ENCODE data around the gene SMPX. TPM values are rescaled to one million over a fixed set of nuclear protein-coding genes. Genes with fewer than 3 reads are reported as not detected.

The SMPX gene
- total RNA-seq, 2 experiments from 2014 or later = not detected

DNA sequence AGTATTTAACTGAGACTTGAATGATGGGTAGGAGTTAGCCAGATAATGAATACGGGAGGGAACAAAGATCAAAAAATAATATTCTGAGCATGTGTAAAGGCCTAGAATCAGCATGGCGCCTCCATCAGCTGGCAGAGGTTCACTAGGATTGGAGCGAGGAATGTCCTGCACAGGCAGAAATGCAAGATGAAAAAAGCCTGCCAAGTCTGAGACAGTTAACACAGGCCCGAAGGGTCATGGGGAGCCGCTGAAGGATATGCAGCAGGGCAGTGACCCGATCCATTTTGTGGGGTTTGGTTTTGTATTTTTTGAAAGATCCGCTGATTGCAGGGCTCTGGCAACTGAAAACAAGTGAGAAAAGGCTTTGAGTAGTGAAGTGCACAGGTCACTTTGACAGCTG, 40.1 kb downstream of the SMPX start:
- no peak overlapping the region for H3K4me3 Mint-ChIP-seq
- no peaks in the 10 kb centered on the region for H3K27me3 Mint-ChIP-seq
- POLR2A ChIA-PET = no interaction called here
- no peak overlapping the region for H3K27ac Mint-ChIP-seq
- CTCF ChIA-PET = no interaction called here
- H3K4me1 Mint-ChIP-seq = no peaks in the 10 kb centered on the region
- no peaks in the 10 kb centered on the region for H3K36me3 Mint-ChIP-seq (ENCODE audit: low read depth)
- no peak for DNase-seq
- H3K9me3 Mint-ChIP-seq = no peaks in the 10 kb centered on the region

DNA sequence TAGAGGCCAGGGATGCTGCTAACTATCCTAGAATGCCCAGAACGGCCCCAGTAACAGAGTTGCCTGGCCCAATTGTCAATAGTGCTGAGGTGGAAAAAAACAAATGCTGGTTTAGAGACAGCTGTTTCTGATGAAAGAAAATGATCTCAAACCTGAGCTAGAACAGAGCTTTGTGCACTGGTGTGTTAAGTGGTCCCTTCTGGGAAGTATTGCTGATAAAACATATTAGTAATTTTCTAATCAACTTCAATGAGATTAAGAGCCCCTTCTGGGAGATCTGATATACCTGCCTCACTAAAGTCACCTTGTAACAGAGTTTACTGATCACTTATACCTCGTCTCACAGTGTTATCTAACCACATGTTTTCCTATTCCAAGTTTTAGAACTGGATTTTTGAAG, 42.1 kb downstream of the SMPX start:
- no peaks in the 10 kb centered on the region for H3K27me3 Mint-ChIP-seq
- H3K9me3 Mint-ChIP-seq = no peaks in the 10 kb centered on the region
- no peak overlapping the region for H3K27ac Mint-ChIP-seq
- CTCF ChIA-PET = interaction anchor here (0.7 kb wide), 1 partner anchor 50 kb away, joined by 3 read pairs; no protein-coding TSS in a partner anchor
- H3K4me3 Mint-ChIP-seq = no peak overlapping the region
- no peaks in the 10 kb centered on the region for H3K36me3 Mint-ChIP-seq (ENCODE audit: low read depth)
- DNase-seq = no peak
- POLR2A ChIA-PET = no interaction called here
- no peaks in the 10 kb centered on the region for H3K4me1 Mint-ChIP-seq

DNA sequence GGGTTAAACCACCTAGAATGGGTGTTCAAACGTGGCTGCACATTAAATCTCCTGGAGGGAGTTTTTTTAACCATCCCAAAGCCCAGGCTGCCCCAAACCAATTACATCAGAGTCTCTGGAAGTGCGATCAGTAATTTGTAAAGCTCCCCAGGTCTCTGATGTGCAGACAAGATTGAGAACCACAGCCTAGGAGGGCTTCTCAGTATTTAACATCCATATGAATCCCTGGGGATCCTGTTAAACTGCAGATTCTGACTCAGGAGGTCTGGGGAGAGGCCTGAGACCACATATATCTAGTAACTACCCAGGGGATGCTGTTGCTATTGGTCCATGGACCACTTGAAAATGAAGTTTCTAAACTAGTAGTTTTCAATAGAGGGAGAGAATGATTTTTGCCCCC, 42.6 kb downstream of the SMPX start:
- no peak for DNase-seq
- Mint-ChIP-seq H3K36me3 (ENCODE audit: low read depth) (no peaks in the 10 kb centered on the region), H3K27ac (no peak overlapping the region), H3K9me3 (no peaks in the 10 kb centered on the region), H3K27me3 (no peaks in the 10 kb centered on the region), H3K4me1 (no peaks in the 10 kb centered on the region), H3K4me3 (no peak overlapping the region)
- ChIA-PET POLR2A (no interaction called here), CTCF (interaction anchor here (0.7 kb wide), 1 partner anchor 50 kb away, joined by 3 read pairs; no protein-coding TSS in a partner anchor)

GRCh38 chrX:21711848-21712197, 46.1 kb downstream of the SMPX start:
- H3K27ac Mint-ChIP-seq = no peak overlapping the region
- no peaks in the 10 kb centered on the region for H3K9me3 Mint-ChIP-seq
- H3K36me3 Mint-ChIP-seq (ENCODE audit: low read depth) = no peaks in the 10 kb centered on the region
- no peak for DNase-seq
- H3K4me3 Mint-ChIP-seq = no peak overlapping the region
- POLR2A ChIA-PET = no interaction called here
- no peaks in the 10 kb centered on the region for H3K27me3 Mint-ChIP-seq
- CTCF ChIA-PET = no interaction called here
- H3K4me1 Mint-ChIP-seq = no peaks in the 10 kb centered on the region

DNA sequence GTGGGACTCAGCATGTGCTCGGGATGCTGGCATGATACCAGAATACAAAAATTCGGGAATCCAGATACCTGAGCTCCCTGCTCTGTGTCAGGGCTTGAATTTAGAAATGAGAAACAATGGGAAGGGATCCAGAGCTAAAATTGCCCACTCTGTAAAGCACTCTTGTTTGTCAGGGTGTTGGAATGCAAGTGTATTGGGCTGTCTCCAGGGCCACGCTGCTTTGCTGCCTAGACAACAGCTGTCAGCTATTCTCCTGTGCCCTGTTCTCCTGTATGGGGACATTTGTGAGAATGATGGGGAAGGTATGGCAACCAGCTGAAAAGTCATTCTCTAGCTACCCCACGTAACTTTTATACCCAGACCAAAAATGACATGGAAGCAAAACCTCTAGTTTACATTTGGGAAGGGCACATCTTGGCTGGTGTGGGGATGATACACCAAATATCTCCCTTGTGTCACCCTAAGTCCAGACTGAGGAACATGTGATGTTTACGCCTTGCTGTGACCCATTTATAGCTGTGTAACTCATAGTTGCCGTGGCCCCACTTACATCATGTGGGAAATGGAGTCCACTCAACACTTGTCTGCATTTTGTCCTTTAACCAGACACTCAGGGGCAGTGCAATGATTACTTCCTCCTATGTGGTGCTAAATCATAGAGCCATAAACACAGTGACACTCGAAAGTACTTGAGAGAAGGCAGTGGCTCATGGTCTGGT, 46.6 kb downstream of the SMPX start:
- DNase-seq = no peak
- no peaks in the 10 kb centered on the region for H3K36me3 Mint-ChIP-seq (ENCODE audit: low read depth)
- no peaks in the 10 kb centered on the region for H3K9me3 Mint-ChIP-seq
- ChIA-PET CTCF (no interaction called here), POLR2A (no interaction called here)
- no peak overlapping the region for H3K4me3 Mint-ChIP-seq
- no peaks in the 10 kb centered on the region for H3K4me1 Mint-ChIP-seq
- no peak overlapping the region for H3K27ac Mint-ChIP-seq
- H3K27me3 Mint-ChIP-seq = no peaks in the 10 kb centered on the region

DNA sequence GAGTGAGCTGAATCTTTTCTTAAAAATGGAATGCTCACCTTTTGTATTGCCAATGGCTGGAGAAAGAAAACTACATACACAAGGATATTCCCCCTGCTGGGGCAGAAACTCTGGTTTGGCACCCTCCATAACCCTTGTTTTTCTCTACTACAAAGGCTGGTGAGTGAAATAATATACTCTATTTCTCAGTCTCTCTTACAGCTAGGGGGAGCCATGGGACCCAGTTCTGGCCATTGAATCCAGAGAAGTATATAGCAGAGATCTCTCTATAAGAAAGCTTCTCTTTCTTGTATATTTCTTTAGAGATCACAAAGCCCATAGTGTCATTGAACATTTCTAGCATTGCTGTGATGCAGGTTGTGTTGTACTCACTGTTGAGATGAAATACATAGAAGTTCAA, 49.8 kb downstream of the SMPX start:
- H3K9me3 Mint-ChIP-seq = no peaks in the 10 kb centered on the region
- no peaks in the 10 kb centered on the region for H3K4me1 Mint-ChIP-seq
- no peak overlapping the region for H3K27ac Mint-ChIP-seq
- POLR2A ChIA-PET = no interaction called here
- CTCF ChIA-PET = no interaction called here
- no peaks in the 10 kb centered on the region for H3K36me3 Mint-ChIP-seq (ENCODE audit: low read depth)
- no peaks in the 10 kb centered on the region for H3K27me3 Mint-ChIP-seq
- no peak for DNase-seq
- H3K4me3 Mint-ChIP-seq = no peak overlapping the region

GRCh38 chrX:21705225-21705624, 52.7 kb downstream of the SMPX start:
- H3K4me3 Mint-ChIP-seq = no peak overlapping the region
- ChIA-PET CTCF (no interaction called here), POLR2A (no interaction called here)

DNA sequence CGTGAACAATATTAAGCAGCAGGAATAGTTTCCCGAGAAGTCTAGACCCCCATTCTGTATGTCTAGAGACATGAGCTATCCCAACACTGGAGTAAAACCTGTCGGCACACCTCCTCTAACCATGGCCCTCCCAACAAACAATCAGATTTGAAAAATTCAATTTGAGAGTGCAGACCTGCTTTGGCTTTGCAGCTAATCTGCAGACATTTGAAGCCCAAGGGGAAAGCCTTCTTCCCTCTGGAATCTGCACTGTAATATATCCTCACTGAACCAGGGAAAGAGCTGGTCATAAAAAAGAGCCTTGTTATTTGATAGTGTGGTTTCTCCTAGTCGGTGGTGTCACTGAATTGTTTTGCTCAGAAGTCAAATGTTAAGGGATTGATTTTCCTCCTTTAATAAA, 55.2 kb downstream of the SMPX start:
- DNase-seq = no peak
- Mint-ChIP-seq H3K4me3 (no peak overlapping the region), H3K4me1 (no peaks in the 10 kb centered on the region), H3K27me3 (no peaks in the 10 kb centered on the region), H3K36me3 (ENCODE audit: low read depth) (no peaks in the 10 kb centered on the region), H3K27ac (no peak overlapping the region), H3K9me3 (no peaks in the 10 kb centered on the region)
- ChIA-PET POLR2A (no interaction called here), CTCF (no interaction called here)

More at GRCh38 chrX:21705225-21705624, 52.7 kb downstream of the SMPX start:
- Mint-ChIP-seq H3K4me1 (no peaks in the 10 kb centered on the region), H3K27me3 (no peaks in the 10 kb centered on the region), H3K36me3 (ENCODE audit: low read depth) (no peaks in the 10 kb centered on the region), H3K27ac (no peak overlapping the region), H3K9me3 (no peaks in the 10 kb centered on the region)
- no peak for DNase-seq

DNA sequence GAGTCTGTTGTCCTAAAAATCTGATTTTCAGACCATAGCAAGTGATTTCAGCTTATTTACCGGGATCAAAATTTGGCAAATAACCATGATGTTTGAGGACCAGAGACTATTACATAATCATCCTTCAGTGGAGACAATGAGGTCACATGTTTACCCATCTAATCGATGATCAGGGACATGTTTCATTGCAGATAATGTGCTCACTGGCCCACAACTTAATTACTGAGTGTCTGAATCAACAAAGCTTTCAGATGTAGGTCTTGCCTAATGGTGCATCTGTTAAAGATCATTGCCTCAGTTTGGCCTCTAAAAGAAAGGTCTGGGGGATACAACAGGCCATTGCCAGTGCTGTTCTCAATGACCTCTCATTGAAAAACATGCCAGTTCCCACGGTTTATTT, 56.9 kb downstream of the SMPX start:
- CTCF ChIA-PET = no interaction called here
- Mint-ChIP-seq H3K36me3 (ENCODE audit: low read depth) (no peaks in the 10 kb centered on the region), H3K4me3 (no peak overlapping the region), H3K4me1 (no peaks in the 10 kb centered on the region), H3K27me3 (no peaks in the 10 kb centered on the region), H3K27ac (no peak overlapping the region), H3K9me3 (no peaks in the 10 kb centered on the region)
- POLR2A ChIA-PET = no interaction called here
- DNase-seq = no peak

DNA sequence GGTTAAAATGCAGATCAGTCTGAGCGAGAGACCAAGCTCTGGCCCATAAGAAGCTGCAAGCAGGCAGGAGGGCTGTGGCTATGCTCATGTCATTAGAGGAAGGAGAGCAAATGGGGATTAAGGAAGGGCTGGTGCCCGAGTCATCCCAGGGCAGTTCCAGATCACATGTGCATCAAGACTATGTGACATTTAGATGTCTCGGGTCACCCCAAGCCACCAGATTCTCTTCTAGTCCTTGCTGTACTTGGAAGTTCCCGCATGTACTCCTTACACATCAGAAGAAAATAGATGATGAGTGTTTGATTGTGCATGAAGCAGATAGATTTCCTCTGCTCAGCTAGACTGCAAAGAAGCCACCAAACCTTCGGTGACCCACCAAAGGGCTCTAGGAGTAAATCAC, 57.6 kb downstream of the SMPX start:
- Mint-ChIP-seq H3K9me3 (no peaks in the 10 kb centered on the region), H3K4me1 (no peaks in the 10 kb centered on the region), H3K27ac (no peak overlapping the region), H3K27me3 (no peaks in the 10 kb centered on the region), H3K36me3 (ENCODE audit: low read depth) (no peaks in the 10 kb centered on the region), H3K4me3 (no peak overlapping the region)
- ChIA-PET CTCF (no interaction called here), POLR2A (no interaction called here)
- DNase-seq = no peak

DNA sequence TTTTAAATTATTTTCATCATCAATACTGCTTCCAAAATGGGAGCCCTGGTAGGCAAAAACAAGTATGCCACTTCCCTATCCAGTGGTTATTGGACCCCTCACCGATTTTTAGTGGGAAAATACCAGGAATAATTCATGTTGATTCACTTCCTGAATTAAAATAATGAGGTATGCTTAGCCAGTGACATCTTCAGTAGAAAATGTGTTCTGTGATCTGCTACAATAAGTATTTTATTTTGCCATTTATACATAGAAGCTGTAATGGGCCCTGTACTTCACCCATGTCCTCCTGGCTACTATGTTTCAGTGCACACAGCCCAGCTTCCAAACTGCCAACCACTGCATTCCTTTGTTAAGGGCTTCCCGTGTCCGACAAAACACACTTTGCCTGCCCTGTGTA, 58.8 kb downstream of the SMPX start:
- ChIA-PET POLR2A (no interaction called here), CTCF (no interaction called here)
- no peaks in the 10 kb centered on the region for H3K36me3 Mint-ChIP-seq (ENCODE audit: low read depth)
- no peaks in the 10 kb centered on the region for H3K4me1 Mint-ChIP-seq
- H3K9me3 Mint-ChIP-seq = no peaks in the 10 kb centered on the region
- H3K27me3 Mint-ChIP-seq = no peaks in the 10 kb centered on the region
- DNase-seq = no peak
- H3K27ac Mint-ChIP-seq = no peak overlapping the region
- H3K4me3 Mint-ChIP-seq = no peak overlapping the region

DNA sequence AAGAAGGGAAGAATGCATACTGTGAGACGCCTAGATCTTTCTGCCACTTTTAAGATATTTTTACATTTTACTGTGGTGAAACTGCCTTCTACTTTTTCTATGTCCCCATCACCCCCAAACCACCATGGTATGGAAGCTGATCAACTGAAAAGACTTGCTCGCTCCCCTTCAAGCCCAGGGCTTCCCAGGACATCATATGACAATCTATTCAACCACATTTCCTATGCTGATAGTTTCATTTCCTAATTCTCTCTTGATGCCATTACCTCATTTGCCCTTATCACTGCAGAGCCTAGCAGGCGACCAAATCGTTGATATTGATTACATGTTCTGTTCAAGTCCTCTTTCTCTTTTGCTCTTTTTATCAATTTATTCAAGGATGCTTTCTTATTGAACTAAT, 59.6 kb downstream of the SMPX start:
- ChIA-PET POLR2A (no interaction called here), CTCF (no interaction called here)
- H3K36me3 Mint-ChIP-seq (ENCODE audit: low read depth) = no peaks in the 10 kb centered on the region
- H3K9me3 Mint-ChIP-seq = no peaks in the 10 kb centered on the region
- no peak overlapping the region for H3K4me3 Mint-ChIP-seq
- no peak overlapping the region for H3K27ac Mint-ChIP-seq
- H3K27me3 Mint-ChIP-seq = no peaks in the 10 kb centered on the region
- no peaks in the 10 kb centered on the region for H3K4me1 Mint-ChIP-seq
- no peak for DNase-seq

DNA sequence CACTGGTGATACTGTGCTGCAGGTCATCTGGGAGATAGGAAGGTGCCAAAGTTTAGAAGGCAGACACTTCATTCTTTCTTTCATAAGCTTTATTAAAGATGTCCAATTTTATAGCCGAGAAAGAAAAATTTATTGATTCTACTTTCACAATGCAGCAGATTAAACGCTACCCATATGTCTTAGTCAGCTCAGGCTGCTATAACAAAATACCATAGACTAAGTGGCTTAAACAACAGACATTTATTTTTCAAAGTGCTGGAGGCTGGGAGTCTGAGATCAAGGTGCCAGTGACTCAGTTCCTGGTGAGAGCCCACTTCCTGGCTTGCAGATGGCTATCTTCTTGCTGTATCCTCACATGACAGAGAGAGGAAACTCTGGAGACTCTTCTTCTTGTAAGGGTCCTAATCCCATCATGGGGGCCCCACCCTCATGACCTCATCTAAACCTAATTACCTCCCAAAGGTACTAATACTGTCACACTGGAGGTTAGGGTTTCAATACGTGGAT, 66.4 kb downstream of the SMPX start:
- DNase-seq = peak; percentile 15
- no peak overlapping the region for H3K27ac Mint-ChIP-seq

DNA sequence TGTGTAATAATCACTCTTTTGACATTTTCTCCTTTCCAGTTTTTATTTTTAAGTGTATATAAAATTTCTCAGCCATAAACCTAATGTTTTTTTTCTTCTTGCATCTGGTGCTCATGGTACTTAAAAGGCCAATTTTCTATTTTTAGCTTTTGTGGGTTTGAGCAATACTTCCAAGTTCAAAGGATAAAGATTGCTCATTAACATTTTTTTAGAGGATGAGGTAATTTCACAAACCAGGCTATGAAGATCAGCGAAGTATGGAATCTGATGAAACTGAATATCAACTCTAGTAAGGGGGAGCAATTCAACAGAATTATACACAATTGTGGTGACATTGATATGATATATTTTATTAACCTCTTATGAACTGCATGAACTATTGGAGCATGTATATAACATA, 74.0 kb downstream of the SMPX start:
- H3K27ac Mint-ChIP-seq = no peak overlapping the region
- ChIA-PET CTCF (no interaction called here), POLR2A (no interaction called here)
- H3K4me1 Mint-ChIP-seq = no peaks in the 10 kb centered on the region
- no peak overlapping the region for H3K4me3 Mint-ChIP-seq
- no peak for DNase-seq
- no peaks in the 10 kb centered on the region for H3K9me3 Mint-ChIP-seq
- no peaks in the 10 kb centered on the region for H3K27me3 Mint-ChIP-seq
- H3K36me3 Mint-ChIP-seq (ENCODE audit: low read depth) = no peaks in the 10 kb centered on the region

More for the DNA sequence above, 66.4 kb downstream of the SMPX start:
- Mint-ChIP-seq H3K9me3 (peaks cover 2% of the 10 kb centered on the region), H3K27me3 (no peaks in the 10 kb centered on the region), H3K4me3 (no peak overlapping the region), H3K36me3 (ENCODE audit: low read depth) (no peaks in the 10 kb centered on the region), H3K4me1 (peaks cover 9% of the 10 kb centered on the region)
- ChIA-PET POLR2A (no interaction called here), CTCF (no interaction called here)

Measured in activated CD4-positive, alpha-beta memory T cell treated with anti-CD3 and anti-CD28 coated beads, Interleukin-2, amount 10 ng/mL, durations not matched to agents 7 days and 5 days (primary cell).